Muscle of arm (tissue), 12 donors: ENCODE measurements around the gene GADL1. TPM values are rescaled to one million over a fixed set of nuclear protein-coding genes. Genes with fewer than 3 reads are reported as not detected.

Source experiments
- DNase-seq: peaks from one replicate; pipeline ENCODE4 v3.0.0-alpha.2; 2013
- polyA plus RNA-seq, 12 donors: library from polyadenylated mRNA; unstranded; fragments of 120-200 nt; gene quantifications; one replicate each; pipeline ENCODE4 v1.2.1, GENCODE V29; 2013; ENCODE audit not compliant: insufficient read length in 12 of 12

The GADL1 gene
- polyA plus RNA-seq, 12 donors, result 6.7 to 40.1 (median 25.9) TPM; not detected in 1

DNA sequence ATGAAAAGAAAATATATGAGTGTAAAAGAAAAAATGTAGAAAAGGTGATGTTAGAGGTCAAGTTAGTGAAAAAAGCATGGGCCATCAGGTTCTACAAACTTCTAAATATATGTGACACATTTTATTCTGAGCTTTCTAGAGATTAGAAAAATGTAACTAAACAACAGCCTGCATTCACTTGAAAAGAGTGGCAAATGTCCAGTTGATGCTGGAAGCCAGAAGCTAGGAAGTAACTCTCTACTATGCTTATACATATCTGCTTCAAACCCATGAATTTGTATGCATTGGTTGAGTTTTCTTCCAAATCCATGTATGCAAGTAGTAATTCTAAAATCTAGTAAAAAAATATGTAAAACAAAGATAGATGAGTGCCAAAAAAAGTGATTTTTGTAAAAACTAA is 164.5 kb downstream of the GADL1 start:
- no peak for DNase-seq

DNA sequence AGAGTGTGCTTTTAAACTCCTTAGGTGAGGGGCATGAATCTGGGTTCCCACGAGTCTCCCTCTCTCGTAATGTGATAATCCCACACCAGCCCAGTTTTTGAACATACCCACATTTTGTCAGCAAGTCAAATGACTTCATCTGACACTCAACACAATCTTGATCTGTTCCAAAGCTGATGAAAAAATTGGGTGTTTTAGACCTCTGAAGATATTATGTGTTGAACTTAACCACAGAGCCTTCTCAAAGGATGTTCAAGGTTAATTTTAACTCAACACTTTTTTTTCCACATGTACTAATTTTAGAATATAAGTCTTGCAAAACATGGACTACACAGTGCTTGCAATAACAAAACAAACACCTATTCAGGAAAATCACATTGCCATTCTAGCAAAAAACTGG is 164.9 kb downstream of the GADL1 start:
- DNase-seq, result no peak

DNA sequence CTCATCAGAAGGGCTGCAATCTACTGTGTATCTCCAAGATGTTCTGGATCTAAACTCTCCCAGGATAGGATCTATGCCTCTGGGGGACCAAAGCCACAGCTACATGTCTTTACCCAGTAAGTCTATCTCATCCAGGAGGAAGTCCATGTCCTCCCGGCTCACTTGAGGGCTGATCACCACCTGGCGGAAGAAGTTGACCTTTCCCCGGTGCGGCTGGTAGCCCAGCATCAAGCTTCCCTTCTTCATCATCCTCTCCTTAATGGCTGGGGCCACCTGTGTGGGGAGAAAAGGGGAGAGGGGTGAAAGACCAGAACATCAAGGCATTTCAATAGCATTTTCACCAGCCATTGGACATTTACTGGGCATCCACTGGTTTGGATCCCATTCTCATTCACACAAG is 166.3 kb downstream of the GADL1 start:
- DNase-seq, result no peak

DNA sequence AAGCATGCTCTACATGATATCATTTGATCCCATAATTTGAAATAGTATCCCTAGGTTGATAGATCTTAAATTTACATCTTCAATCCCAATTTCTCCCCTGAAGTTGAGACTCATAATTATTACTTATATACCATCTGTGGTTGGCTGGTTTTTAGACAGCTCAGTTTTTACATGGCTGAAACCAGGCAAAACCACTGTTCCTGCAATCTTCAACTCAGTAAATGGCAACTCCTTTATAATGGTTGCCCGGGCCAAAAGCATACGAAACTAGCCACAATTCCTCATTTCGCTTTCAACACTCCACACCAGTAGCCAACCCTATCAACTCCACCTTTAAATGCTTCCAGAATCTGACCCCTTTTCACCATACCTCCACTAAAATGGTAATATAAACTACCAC is 169.6 kb downstream of the GADL1 start:
- no peak for DNase-seq

DNA sequence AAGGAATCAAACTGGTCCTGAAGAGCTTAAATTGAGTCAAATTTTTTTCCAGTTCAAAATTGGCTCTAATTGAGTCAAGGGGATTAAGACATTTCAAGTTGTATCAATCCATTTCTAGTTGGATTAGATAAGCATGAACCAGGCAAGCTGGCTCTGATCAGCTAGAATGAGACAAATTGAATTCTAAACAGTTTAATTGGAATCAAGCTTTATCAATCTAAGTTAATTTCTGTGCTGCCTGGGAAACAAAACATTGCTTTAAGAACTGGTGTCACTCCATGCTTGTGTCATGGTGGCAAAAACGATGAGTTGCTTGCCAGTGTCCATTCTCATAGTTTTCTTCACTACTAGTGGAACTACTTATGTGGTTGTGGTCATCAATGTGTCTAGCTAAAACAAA is 171.2 kb downstream of the GADL1 start:
- DNase-seq, result no peak

- DNase-seq, result no peak
Measured at GRCh38 chr3:30721314-30721634, 173.2 kb downstream of the GADL1 start.

GRCh38 chr3:30720586-30721313 is 173.7 kb downstream of the GADL1 start:
- DNase-seq, result no peak

- no peak for DNase-seq
Measured at GRCh38 chr3:30719536-30719935, 174.9 kb downstream of the GADL1 start.

- no peak for DNase-seq
Measured at GRCh38 chr3:30713885-30714503, 180.5 kb downstream of the GADL1 start.

- DNase-seq, result no peak
Measured at GRCh38 chr3:30712991-30713390, 181.5 kb downstream of the GADL1 start.

GRCh38 chr3:30711867-30712266 is 182.6 kb downstream of the GADL1 start:
- DNase-seq, result no peak

- DNase-seq, result no peak
Measured at GRCh38 chr3:30711151-30711550, 183.3 kb downstream of the GADL1 start.

GRCh38 chr3:30710017-30710416 is 184.4 kb downstream of the GADL1 start:
- no peak for DNase-seq

DNA sequence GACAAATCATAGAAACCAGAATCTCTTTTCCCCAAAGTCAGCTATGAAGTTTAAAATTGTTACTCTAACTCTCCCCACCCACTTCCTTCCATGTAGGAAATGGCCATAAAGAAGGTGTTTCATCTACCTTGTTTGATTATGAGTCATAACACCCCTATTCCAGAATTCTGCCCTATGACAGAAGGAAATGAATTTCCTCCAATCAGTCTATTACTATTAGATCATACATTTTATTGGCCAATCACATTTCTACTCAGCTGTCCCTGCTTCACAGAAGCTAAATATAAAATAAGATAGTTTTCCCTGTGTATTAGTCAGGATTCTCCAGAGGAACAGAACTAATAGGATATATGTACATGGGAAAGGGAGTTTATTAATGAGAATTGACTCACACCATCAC is 186.0 kb downstream of the GADL1 start:
- DNase-seq, result no peak

DNA sequence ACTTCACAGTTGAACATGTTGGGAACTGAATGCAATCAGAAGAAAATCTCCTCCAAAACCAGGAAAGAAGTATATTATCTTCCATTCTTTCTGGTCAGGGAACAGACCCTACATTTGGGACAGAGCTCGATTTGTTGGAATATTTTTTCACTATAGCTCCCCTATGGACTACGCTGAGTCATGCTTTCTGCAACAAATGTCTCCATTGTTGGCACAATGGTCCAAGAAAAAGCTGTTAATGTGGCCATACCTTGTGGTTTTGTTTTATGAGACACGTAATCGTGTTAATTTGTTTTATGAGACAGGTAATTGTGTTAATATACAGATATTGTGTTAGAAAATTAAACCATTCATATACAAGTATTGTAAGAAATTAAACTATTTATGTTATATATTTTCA is 186.6 kb downstream of the GADL1 start:
- DNase-seq, result no peak

DNA sequence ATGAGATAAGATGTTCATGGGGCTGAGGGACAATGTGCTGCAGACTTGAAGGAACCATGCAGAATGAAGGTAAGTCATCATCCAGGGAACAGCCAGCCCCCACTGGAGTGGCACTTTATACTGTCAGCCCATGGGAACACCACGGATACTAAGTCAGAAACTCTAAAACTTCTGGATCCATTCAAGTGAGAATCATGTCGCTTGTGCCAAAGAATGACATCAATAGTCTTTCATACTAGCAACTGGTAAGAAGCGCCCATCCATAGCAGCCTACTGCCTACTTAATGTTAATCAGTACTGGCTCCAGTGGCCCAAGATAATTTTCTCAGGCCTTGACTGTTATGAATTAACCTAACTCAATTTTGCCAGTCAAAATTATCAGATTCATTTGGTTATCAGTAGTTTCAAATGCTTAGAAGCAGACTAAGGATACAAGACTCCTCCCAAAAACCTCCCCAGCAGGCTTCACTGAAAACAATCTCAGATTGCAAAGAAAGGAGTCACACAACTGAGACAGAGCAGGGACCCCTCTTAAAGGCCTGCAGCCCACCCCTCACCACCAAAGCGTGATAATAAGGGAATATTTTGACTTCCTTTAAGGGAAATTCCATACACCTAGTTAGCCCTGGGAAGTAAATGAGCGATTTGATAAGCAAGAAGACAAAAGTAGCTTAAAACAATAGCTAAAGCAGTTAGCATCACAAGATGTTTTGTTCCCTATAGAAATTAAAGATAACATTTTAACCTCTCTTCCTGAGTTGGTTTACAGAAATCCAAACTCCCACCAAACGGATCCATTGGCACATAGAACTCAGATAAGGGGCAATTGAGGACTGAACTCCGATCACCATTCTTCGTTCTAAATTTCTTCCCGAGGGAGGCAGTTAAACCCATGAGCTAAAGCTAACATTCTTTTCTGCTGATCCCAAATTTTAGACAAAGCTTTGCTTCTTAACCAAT is 189.2 kb downstream of the GADL1 start:
- no peak for DNase-seq

- DNase-seq, result no peak
Measured at GRCh38 chr3:30702828-30703397, 191.5 kb downstream of the GADL1 start.

DNA sequence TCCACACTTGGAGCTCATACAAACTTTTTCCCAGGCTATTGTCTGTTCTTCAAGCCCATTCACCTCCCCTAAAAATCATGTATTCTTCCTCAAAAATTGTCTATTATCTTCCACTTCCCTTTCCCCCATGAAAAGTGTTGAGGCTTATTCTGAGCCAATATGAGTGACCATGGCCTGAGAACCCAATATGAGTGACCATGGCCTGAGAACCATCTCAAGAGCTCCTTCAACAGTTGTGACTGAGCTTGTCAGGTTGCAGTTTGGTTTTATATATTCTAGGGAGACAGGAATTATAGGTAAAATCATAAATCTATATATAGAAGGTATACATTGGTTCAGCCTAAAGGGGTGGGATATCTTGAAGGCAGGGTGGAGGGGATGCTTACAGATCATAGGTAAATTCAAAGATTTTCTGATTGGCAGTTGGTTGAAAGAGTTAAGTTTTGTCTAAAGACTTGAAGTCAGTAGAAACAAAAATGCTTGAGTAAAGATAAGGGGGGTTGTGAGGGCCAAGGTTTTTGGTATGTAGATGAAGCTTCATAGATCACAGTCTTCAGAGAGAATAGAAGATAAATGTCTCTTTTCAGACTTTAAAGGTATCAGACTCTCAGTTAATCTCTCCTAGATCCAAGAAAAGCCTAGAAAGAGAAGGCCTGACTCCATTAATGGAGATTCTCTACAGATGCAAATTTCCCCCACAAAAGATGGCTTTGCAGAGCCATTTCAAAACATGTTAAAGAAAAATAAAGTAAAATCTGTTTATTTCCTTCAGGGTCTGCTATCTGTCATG is 192.2 kb downstream of the GADL1 start:
- DNase-seq, result no peak

GRCh38 chr3:30700702-30701321 is 193.6 kb downstream of the GADL1 start:
- DNase-seq, result no peak

DNA sequence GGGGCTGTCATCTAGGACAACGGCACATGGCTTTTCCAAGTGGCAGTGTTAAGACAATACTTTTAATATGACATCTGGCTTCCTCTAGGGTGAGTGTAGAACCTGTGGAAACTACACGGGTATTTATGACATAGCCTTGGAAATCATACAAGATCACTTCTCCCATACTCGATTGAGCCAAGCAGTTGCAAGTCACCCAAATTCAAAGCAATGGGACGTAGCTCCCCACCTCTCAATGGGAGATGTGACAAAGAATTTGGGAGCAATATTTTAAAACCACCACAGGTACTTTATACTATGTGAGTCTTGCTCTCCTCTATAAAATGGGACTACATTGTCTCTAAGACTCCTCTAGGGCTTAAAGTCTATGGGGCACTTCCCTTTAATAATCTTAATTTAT is 194.5 kb downstream of the GADL1 start:
- DNase-seq, result no peak

- no peak for DNase-seq
Measured at GRCh38 chr3:30698549-30698948, 195.9 kb downstream of the GADL1 start.
